ENCODE results near the gene GNLY. TPM values are rescaled to one million over a fixed set of nuclear protein-coding genes. Genes with fewer than 3 reads are reported as not detected.
"Not testable (repeated sequence)": the region's sequence is repeated elsewhere in the genome, so short reads cannot be mapped to it uniquely, and the experiment has no call there.

GNLY gene
- total RNA-seq, 1 donor from 2014 or later: not detected

DNA sequence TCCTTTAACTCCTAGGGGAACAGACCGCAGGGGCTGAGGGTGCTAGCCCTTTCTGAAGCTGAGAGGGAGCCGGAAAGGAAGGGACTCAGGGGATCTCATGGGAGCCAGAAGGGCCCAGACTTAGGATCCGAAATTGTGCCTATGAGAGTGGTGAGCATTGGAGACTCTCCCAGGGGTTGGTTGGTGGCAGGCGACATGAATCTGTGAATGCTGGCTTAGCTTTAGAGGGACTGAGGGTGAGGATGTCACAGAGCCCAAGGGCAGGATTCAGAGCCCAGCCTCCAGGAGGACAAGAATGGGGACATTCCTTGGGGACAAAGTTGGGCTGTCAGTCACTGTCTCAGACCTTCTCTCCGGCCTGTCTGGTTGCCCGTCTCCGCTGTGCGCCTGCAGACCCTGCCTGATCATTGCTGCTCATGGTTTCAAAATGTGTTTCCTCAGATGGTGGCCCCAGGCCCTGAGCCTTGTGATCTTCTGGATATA is 17.5 kb downstream of the GNLY start:
- DNase-seq: no peak

DNA sequence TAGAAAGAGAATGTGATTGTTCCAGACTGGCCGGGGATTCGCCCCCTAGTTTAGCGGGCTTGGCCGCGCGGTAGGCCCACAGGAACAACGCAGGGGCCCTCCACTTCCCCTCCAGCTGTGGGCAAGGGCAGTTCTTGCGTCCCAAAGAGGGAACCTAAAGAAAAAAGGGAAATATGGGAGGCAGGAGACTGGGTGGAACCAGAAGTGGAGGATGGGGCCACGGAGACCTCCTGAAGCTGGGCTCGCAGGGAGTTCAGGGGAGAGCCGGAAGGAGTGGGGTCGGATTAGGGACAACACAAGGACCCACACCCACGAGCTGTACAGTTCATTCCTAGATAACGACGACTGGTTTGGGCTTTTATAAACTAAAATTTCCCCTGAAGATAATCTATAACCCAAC is 18.2 kb downstream of the GNLY start:
- no peak for DNase-seq

DNA sequence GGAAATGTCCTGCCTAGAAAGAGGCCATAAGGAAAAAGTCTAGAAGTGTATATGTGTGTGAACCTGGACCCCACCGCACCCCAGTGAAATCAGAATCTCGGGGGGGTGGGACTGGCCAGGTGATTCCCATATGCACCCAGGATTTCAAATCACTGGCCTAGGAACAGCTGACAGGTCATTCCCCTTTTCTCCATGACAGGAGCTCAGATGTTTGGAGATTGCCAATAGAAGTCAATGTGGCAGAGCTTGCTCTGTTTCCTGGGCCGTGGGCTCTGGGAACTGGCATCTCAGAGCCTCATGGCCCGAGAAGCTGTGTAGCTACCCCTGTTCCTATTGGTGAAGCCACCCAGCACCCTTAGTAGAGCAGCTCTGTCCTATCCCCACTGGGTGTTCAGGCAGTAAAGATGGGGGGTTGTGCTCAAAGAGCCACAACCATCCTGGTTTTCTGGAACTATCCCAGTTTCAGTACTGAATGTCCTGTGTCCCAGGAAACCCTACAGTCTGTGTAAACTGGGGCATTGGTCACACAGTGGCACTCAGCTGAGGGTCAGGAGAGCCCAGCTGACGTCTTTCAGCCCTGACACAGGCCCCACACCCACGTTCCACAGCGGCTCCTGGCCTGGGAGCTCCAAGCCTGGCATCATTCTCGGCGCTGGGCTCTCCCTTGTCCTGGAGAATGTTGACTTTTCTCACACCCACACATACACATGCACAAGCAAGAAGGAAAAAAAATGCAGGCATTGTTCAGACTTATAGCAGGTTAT is 18.9 kb downstream of the GNLY start:
- peak; percentile 32 for DNase-seq

DNA sequence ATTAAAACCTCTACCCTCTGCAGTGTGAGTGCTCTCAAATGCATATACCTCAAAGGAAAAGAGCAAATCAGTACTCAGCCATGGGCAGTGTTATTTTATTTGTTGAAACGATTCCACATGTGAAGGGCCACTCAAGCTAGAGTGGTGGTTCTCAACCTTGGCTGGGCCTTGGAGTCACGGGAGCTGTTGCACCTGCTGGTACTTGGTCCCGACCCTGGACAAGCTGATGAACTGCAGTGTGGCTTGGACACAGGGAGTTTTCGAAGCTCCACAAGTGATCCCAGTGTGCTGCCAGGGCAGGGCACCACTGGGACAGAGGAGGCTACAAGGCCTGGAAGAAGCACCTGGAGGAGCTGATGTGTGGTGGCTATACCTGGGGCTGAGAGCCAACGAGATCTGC is 19.7 kb downstream of the GNLY start:
- no peak for DNase-seq

DNA sequence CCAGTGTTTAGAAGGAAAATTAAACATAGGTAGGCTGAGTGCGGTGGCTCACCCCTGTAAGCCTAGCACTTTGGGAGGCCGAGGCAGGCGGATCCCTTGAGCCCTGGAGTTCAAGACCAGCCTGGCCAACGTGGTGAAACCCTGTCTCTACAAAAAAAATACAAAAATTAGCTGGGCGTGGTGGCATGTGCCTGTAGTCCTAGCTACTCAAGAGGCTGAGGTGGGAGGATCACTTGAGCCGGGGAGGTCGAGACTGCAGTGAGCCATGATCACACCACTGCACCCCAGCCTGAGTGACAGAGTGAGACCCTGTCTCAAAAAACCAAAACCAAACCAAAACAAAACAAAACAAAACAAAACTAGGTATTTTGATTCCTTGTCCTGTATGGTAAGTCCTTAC is 20.3 kb downstream of the GNLY start:
- DNase-seq: not testable (repeated sequence)

DNA sequence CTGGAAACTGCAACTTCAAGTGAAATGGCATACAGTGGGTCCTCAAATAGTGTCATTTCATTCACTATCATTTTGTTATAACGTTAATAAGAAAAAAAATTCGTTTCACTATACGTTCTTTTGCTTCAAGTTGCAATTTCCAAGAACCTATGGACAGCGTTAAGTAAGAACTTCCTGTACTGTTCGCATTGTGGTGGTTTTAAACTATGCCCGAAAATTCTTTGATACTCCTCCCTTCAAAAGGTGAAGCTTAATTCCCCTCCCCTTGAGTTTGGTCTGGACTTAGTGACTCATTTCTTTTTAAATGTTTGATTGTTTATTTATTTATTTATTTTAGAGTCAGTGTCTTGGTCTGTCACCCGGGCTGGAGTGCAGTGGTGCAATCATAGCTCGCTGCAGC is 20.7 kb downstream of the GNLY start:
- DNase-seq: no peak

DNA sequence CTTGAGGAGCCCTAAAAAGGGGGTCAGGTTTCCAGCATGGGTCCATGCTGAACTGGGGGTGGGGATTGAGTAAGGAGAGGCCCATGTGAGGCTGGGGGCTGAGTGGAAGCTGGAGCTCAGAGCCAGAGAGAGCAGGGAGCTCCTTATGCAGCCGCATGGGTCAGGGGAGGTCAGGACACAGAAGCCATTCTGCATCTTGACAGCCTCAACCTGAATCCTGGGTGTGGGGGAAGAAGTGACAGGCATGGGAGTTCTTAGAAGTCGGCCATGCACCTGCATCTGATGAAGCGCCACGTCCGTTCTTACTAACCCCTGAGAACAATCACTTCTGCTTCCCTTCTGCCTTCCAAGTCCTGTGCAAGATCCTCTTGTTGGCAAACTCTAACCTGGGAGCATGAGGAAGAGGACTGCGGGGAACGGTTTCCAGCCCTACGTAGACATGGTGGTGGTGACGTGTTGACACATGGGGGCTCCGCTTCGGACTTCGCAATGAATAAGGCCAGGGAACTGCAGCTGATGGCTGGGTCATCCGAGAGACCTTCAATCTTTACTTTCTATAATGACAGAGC is 22.3 kb downstream of the GNLY start:
- DNase-seq: no peak

DNA sequence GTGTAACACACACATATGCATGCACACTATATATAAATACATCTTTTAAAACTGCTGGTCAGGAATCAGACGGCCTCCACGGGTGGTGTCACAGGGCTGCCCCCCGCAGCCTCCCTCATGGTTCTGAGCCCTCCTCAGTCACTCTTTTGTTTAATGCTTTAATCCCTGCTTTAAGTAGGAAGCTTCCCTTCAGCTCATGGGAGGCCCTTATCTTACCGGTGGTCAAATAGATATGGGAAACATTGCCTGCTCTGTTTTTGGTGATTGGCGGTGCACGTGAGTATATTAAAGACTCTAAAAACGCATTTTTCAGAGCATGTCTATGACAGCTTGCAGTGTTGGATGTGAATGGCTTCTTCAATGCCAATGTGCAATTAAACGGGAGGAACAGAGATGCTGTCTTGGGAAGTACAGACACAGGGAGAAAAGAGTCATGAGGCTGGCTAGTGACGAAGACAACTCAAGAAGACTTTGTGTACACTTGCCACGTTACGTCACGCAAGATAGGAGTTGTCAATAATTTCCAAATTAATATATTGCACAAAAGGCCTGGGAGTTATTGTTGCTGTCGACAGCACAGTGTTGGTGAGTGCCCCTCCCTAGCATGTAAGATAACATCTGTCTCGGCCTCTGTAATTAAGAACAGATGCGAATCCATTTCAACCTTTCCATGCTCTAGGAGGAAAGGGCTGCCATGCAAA is 23.3 kb downstream of the GNLY start:
- no peak for DNase-seq

DNA sequence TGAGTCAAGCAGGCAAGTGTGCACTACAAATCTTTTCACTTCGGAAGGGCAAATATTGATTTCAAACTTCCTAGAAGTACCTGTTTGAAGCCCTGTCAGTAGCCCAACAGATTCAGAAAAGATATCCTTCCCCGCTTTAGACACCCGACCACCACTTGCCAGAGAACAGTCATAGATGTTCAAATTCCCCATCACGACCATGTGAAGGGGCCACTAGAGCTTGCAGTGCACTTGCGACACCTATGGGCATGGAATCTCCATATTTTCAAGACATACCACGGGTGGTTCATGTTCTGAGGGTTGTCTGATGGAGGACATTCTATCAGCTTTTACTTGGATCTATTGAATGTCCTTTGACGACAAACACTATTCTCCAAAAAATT is 23.8 kb downstream of the GNLY start:
- no peak for DNase-seq

DNA sequence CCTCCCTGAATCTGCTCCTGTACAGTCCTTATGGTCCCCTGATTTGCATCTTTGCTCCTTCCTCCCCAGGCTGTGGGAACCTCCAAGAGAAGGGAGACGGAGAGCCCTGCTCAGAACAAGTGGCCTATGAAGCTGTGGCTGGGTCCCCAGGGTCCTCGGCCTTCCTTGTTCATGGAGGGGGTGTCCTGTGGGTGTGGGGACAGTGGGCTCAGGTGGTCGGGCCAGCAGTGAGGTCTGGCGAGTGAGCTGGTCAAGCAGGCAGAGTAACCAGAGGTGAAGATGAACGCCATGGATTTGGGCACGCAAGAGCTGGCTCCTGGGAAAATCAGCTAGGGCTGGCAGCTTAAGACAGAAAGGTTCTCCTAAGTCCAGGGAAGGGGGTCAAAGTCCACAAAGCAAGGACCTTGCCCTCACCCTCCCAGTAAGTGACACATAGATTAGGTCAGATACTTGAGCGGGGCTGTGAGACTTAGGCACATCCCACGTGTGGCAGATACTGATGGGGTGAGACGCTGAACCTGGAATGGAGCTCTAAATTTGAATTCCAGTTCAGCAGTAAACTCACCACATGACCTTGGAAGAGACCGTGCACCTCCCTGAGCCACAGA is 24.8 kb downstream of the GNLY start:
- no peak for DNase-seq

DNA sequence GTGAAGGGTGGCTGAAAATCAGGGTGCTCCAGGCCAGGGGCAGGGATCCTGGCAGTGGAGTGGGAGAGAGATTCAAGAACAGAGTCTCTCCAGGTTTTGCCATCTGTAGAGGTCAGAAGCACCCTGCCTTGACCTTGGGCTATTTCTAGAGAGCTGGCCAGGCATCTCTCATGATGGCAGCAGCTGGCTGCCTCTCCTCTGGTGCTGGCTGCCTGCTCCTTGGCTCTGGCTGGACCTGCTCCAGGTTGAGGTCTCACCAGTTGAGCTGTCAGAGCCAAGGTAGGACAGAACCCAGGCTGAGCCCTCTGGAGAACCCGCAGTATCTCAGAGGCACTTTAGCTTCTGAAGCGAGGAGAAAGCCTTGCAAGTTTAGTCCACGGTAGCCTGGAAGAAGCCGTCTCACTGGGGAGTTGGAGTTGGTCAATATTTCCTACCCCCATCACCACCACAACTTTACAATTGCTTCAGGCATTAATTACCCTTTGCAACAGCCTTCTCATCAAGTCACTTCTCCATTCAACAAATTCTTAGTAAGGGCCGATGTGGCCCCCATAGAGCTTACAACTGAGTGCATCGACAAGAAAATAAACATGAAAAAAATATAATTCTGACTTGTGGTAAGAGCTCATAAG is 25.6 kb downstream of the GNLY start:
- no peak for DNase-seq

DNA sequence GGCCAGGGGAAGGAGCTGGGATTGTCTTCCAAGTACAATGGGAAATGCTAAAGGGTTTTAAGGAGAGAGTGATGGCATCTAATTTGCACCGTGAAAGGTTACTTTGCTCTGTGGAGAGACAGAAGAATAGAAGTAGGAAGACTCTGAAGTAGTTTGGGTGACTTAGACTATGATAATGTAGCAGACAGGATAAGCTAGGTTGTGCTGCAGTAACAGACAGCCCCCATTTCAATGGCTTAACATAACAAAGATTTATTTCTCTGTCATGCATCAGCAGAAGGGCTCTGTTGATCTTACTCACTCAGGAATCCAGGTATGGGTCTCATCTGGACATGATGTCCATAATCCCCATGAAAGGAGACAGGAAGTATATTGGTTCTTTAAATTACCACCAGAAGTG is 26.4 kb downstream of the GNLY start:
- no peak for DNase-seq

DNA sequence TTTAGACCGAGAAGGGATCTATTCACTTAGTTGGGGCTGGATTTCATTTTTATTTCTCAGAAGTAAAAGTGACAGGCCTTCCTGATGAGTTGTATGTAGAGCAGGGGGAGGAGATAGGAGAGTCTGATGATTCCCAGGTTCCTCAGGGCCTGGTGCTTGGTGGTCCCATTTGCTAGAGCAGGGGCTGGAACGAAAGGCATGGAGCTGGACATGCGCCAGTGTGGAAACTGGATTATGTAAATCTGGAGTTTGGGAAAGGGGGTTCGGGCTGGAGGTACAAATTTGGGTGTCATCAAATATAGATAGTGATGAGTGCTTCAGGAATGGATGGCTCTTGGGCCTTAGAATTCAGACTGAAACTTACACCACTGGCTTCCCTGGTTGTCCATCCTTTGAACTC is 27.5 kb downstream of the GNLY start:
- no peak for DNase-seq

DNA sequence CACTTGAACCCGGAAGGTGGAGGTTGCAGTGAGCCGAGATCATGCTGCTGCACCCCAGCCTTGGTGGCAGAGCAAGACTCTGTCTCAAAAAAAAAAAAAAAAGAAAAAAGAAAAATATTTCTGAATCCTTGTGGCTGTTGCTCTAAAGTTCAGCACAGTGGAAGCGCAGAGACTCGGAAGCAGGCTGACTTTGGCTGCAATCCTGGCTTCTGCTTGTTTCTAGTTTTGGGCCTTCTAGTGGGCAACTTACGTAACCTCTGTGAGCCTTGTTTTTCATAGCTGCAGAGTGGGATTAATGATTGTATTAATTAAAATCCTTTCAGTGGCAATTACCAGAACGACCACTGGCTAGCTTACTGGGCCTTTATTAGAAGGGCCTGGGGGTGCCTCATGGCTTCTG is 28.4 kb downstream of the GNLY start:
- no peak for DNase-seq

DNA sequence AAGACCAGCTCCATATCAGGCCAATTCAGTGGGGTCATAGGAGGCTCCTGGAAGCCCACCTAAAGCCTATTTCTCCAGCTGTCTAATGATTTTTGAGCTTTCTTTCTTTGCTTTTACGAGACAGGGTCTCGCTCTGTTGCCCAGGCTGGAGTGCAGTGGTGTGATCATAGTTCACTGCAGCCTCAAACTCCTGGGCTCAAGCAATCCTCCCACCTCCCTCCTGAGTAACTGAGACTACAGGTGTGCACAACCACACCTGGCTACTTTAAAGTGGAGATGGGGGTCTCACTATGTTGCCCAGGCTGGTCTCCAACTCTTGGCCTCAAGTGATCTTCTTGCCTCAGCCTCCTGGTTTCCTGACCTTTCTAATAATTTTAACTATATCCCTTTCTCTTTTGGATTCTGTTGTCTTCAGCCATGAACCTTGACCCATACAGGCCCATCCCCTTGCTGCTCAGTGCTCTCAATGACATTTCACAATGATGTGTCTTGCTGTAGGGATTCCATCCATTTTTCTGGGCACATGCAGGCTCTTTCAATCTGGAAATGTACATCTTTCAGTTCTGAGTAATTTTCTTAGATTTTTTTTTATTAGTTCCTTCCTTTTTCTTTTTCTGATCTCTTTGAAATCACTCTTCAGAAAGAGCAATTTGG is 29.7 kb downstream of the GNLY start:
- DNase-seq: no peak

DNA sequence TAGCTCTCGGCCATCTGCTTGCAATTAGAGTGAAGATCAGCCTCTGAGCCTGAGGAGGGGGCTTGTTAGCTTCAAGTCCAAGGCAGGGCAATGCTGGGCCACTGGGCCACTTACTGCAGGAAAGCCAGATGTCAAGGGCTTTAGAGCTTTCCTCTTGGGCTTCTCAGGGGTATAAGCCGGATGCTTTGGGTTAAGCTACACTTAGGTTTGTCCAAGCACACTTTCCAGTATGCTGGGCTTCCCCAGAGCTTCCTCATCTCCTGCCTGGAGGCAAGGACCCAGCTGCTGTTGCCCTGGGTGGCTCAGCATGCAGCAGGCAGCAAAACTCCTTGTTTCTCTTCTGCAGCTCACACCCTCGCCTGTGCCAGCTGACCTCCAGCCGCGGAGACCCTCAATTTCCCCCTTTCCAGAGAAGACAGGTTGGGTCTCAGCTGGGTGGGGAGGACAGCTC is 30.6 kb downstream of the GNLY start:
- DNase-seq: no peak

DNA sequence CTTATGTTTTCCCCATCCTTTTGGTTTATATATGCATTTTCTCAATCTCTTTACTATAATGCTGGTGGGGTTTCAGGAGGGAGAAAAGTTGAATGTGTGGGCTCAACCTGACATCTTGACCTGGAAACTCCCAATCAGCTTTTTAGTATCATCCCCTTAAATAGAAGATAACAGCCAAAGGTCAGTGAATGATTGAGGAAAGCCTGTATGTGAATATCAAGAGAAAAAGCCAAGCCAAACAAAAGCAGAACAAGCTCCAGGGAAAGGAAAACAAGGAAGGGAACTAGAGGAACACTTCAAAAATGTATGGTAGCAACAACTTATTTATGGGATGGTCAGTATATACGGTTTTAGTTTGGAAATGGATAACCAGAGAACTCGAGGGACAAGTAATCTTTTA is 31.3 kb downstream of the GNLY start:
- DNase-seq: no peak

DNA sequence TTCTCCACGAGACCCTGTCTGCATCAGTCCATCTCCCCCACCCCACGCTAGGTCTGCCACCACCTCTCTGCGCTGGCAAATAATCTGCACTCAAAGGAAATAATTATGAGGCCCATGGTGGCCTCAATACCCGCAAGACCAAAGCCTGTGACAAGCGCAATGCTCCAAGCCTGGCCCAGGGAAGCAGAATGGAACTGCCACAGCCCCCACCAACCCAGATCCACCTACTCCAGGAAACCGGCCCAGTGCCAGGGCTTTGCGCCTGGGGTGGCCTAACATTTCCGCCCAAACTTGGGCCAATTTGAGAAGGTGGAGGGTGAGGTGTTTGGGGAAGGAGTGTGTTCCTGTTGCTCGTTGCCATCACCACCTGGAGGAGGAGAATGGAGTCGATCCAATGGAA is 33.6 kb downstream of the GNLY start:
- no peak for DNase-seq

DNA sequence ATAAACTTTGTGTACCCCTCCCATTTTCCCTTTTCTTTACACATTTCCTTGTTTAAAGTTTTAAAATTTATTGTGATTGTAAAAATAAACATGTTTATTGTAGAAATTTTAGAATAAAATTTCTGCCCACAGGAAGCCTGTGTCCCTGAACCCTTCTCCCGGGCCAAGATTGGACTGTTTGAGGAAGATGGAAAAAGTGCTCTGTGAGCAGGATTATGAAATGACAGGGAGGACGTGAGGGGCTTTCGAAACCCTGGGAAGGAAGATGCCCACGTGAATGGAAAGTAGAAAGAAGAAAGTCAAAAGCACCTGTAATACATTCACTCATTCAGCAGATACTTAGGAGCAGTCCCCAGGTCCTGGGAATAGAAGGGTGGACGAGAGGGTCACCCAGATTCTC is 34.2 kb downstream of the GNLY start:
- no peak for DNase-seq

DNA sequence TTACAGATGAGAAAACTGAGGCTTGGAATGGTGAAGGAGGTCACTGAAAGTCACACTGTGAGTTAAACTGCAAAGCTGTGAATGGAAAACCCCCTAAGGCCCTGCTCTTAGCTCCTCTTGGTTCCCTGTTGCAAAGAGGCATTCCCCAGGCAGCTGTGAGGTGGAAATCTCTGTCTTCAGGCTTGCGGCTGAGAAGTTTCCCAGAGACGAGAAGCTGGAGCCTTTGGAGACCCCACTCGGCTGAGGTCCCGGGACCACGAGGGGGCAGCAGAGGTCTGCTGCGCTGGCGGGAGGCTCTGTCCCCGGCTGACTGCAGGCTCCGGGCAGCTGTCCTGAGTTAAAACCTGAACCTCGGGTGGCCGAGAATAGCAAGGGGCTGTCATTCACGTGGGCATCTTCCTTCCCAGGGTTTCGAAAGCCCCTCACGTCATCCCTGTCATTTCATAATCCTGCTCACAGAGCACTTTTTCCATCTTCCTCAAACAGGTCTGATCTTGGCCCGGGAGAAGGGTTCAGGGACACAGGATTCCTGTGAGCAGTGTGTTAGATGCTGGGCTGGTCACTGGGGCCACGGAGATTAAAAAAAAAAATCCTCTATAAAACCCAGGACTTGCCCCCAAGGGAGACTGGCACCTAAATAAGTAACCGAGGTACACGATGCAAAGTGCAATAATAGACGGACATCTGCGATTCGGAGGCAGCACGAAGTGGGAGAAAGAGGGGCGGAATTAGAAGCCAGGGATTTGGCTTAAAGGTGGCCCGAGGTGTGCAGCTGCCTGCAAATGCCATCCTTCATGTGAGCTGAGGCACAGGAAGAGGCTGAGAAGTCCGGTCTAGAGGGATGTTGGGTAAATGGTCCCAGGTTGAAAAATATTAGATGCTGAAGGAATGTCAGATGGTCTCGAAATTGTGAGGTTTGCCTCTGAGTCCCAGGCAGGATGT is 35.0 kb downstream of the GNLY start:
- DNase-seq: peak; percentile 90

DNA sequence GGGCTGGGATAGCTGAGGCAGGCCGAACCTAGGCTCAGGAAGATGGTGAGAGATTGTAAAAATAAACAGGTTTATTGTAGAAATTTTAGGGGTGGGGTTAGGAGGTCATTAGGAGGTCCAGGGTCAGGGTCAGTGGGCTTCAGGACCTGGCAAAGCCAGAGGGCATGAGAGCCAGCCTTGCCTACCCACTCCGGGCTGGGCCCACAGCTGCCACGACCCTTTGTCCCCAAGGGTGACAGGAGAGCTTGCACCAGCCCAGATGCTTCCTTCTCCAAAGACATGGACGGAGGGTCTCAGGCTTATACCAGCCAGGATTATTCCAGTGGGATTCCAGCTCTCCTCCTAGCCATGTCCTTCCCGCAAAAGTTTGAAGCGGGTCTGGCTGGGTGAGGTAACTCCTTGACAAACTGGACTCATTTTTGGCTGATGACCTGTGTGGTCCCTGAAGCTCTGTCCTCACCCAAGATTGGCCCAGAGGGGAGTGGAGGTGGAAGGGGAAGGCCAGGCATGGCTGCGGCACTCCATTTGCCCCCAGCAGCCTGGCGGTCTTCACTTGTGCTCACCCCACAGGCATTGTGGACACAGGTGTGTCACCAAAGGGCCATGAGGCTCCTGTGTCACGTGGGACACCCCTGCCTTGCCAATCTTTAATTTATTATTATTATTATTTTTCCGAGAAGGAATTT is 35.8 kb downstream of the GNLY start:
- no peak for DNase-seq

Data from dermis blood vessel endothelial cell (primary cell).